DMS153 (cell line): ENCODE results near the gene ASIC2.

Source experiments
- DNase-seq: peaks from one replicate; lab custom pipeline; 2025; lab: John Stamatoyannopoulos, UW

The ASIC2 gene

DNA sequence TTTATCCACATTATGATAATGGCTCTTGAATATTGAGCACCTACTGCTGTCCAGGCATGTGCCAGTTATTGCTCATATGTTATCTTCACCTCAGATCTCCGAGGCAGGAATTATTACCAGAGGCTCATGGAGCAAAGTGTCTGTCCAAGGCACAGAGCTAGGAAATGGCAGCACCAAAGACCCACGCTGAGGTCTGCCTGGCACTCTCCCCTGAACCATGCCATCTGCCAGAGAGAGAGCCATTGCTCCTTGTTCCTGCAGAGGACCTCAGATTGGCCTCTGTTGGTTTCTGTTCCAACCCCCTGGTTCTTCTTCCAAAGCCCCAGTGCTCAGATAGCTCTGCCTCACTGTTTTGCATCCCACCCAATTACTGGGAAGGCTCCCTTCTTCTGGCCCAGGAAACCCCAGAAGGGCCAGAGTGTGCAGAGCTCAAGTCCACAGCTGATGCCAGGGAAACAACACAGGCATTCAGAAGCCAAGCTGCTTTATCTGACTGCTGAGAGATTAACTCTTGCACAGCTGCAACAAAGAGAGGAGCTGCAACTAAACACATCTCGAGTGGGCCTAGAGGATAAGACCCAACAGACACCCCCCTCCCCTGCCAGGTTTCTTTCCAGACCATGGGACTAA, 5.9 kb downstream of the ASIC2 start:
- DNase-seq = no peak

DNA sequence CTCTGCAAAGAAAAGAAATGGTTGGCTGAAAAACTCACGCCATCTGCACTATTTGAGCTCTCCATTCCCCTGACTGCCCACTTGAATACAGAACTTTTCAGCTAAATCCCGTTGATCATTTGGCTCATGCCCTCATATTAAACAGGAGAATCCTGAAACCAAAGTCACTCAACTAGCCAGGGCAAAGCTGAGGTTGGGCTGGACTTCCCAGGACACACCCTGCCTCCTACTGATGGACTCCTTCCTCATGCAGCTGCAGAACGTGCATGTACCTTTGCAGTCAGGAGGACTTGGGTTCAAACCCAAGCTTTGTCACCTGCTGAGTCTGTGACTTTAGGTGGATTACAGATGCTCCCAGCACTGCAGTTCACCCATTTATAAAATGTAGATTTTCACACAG, 7.7 kb downstream of the ASIC2 start:
- no peak for DNase-seq

DNA sequence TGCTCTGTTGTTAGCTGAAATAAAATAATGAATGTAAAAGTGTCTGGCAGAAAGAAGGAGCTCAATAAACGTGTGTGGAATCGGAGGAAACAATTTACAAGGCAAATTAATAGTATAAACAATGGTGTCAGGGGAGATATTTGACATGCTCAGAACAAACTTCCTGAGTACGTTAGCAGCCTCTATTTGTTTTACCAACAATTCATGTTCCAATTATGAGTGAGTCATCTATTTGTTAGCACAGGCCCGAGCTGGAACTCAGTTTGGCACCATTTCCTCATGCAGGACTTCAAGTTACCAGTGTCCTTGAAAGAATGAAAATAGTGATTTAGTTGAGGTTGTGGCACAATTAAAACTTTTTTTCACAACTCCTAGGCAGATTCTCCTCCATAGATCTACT, 9.1 kb downstream of the ASIC2 start:
- DNase-seq = peak; percentile 78

GRCh38 chr17:33280162-33280943, 12.7 kb downstream of the ASIC2 start:
- DNase-seq = no peak

- DNase-seq = no peak
Observed at GRCh38 chr17:33277436-33278100, 15.5 kb downstream of the ASIC2 start.

- DNase-seq = no peak
Observed at GRCh38 chr17:33273743-33274410, 19.2 kb downstream of the ASIC2 start.

GRCh38 chr17:33273271-33273670, 19.8 kb downstream of the ASIC2 start:
- no peak for DNase-seq

GRCh38 chr17:33272438-33272837, 20.7 kb downstream of the ASIC2 start:
- no peak for DNase-seq

DNA sequence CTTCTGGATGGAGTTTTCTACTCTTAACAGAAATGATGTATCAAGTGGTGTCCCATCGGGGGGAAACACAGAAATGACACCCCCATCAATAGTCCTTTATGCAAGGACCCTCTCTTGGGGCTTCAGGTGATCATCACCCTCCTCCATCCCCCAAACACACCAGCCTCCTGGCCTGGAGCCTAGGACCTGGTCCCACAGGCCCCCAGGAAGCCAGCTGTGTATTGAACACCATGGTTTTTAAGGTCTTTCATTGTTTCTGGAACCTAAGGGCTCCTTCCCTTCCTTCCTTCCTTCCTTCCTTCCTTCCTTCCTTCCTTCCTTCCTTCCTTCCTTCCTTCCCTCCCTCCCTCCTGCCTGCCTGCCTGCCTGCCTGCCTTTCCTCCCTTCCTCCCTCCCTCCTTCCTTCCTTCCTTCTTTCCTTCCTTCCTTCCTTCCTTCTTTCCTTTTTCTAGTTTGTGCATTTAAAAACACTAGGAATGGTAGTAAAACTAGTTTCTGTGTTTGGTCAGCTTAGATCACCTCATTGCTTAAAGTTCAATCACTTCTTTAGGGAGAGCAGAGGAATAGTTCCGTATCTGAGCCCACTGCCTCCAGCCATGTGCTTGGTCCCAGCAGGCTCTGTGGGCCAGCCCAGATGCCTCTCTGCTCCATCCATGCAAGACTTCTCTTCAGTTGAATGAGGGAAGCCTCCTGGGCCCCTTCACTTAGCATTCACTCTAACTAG, 23.6 kb downstream of the ASIC2 start:
- DNase-seq = no peak

DNA sequence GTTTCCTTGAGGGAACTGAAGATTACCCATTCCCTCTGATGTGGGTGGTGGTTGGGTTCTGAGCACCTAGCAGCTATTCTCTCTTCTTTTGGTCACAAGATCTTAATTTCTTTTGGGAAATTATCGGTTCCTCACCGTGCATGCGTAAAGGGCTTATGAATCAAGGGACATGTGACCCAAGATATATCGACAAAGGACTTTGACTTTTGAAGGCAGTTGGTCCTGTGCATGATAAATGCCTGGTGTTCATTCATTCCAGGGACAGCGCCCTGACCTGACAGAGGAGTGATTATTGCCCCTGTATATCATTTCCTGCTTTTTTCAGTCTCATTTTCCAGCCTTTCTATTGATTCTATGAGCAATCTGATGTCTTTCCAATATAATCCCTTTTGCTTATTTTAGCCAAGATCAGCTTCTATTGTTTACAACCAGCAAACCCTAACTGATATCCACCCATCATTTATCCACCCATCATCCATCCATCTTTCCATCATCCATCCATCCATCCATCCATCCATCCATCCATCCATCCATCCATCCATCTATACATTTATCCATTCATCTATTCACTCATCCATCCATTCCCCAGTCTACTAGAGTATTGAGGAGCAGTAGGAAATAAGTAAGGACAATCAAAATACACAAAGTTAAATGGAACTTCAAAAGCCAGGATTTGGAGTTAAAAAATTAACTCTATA, 25.1 kb downstream of the ASIC2 start:
- no peak for DNase-seq

DNA sequence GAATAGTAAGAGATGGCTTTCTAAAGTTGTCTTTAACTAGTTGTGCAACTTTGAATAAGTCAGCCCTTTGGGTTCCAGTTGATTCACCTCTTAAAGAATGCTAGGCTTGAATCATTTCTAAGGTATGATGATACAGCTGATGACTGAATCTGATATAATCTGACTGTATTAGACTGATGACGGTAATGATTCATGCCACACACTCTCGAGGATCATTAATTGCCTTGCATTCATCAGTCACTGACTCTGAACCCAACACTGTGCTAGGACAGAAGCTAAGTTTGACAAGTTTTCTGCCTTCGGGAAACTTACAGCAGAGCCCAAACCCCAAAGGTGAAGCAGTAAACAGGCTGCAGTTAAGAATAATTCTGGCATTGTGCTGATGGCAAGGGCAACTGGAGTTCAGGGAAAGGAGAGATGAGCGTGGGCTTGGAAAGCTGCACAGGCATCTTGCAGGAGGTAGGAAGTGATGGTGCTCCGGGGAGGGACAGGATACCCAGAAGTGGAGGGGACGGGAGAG, 25.8 kb downstream of the ASIC2 start:
- DNase-seq = no peak

- no peak for DNase-seq
Observed at GRCh38 chr17:33266611-33267010, 26.5 kb downstream of the ASIC2 start.

- DNase-seq = no peak
Observed at GRCh38 chr17:33266116-33266515, 27.0 kb downstream of the ASIC2 start.

GRCh38 chr17:33263396-33263795, 29.7 kb downstream of the ASIC2 start:
- DNase-seq = no peak

- DNase-seq = no peak
Observed at GRCh38 chr17:33262266-33263123, 30.6 kb downstream of the ASIC2 start.

GRCh38 chr17:33261820-33262219, 31.3 kb downstream of the ASIC2 start:
- DNase-seq = no peak

GRCh38 chr17:33260638-33261037, 32.5 kb downstream of the ASIC2 start:
- DNase-seq = no peak

GRCh38 chr17:33258296-33258695, 34.8 kb downstream of the ASIC2 start:
- no peak for DNase-seq

GRCh38 chr17:33245183-33245582, 47.9 kb downstream of the ASIC2 start:
- DNase-seq = no peak

DNA sequence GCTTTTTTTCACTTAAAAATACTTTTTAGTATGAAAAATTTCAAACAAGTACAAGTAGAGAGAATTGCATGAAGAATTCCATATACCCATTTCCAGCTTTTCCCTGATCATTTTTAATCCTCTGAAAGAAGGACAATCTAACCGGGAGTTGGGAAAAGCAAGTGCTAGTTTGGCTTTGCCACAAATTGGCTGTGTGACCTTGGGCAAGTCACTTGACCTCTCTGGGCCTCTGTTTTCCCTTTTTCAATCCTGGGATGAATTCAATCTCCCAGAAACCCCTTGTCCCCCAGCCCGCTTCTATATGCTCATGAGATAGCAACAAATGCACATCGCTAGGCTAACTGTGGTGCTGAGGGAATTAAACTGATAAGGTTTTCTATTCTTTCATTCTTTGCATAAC, 49.4 kb downstream of the ASIC2 start:
- no peak for DNase-seq
